GM12865 (cell line): ENCODE results near the gene PRKCH.

Experiments
- DNase-seq: peaks from one replicate; pipeline ENCODE4 v3.0.0; 2010; ENCODE audit warnings: low read depth
- H3K4me3 ChIP-seq: 2 replicates; pipeline ENCODE4 v1.5.1; 2011; ENCODE audit warnings: mild to moderate bottlenecking, low read depth, low read length, control low read depth
- CTCF ChIP-seq: IDR thresholded peaks from 2 replicates; pipeline ENCODE4 v1.5.1; 2011; ENCODE audit warnings: low read length, control low read depth, low read depth, inconsistent platforms; ENCODE audit not compliant: insufficient read depth; ENCODE audit errors: missing control alignments

PRKCH gene

GRCh38 chr14:61479746-61480502 is 158.5 kb downstream of the PRKCH start:
- H3K4me3 ChIP-seq = no peak overlapping the region
- no peak for DNase-seq
- TF ChIP-seq CTCF = no peak

GRCh38 chr14:61480704-61481285 is 159.4 kb downstream of the PRKCH start:
- no peak for TF ChIP-seq CTCF
- no peak overlapping the region for H3K4me3 ChIP-seq
- DNase-seq = no peak

DNA sequence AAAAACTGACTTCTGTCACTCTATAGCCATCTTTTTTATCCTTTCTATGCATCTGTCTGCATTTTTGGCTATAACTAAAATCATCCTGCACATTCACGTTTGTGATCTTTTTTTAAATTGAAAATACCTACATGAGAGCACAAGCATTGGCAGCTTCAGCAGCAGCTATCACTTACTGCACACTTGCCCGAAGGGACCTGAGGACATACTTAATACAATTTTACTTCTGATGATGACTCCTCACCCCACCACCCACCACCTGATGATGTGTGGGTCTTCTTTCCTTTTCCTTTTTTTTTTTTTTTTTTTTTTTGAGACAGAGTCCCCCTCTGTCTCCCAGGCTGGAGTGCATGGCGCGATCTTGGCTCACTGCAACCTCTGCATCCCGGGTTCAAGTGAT is 160.3 kb downstream of the PRKCH start:
- no peak for DNase-seq
- H3K4me3 ChIP-seq = no peak overlapping the region
- no peak for TF ChIP-seq CTCF

DNA sequence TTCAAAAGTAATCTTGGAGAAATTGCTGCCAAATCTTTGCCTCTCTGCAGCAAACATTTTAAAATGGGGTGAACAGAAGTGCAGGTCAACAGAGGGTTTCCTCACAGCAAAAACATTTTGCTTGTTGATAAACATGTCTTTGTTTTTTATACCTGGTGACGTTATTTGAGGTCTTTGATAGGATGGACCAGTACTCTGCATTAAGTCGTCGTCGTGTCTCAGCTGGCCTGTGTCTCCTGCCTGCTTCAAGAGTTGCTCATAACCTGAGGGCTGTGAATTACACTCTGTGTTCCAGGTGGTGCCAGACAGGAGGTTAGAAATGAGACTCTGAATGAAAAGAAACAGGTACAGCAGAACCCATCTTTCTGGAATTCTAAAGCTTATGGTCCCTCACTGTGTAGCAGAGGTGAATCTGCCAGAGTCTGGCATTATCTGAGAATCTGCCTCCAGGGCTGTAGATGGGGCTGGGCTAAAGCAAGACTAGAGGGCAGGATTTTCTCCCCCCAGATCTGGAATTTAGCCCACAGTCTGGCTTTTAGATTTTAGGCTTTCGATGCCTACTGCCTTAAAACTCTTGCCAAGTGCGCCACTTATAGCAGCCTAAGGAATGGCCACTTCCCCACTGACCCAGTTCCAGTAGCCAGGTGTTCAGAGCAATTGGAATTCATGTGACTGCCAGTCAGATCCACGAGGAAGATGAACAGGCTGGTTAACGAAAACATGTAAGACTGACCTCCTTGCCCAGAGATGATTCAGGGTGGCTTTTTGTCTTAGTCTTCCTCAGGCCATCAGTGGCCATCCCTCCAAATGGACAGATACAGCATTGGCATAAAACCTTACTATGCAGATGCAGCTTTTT is 161.2 kb downstream of the PRKCH start:
- no peak overlapping the region for H3K4me3 ChIP-seq
- no peak for DNase-seq
- TF ChIP-seq CTCF = no peak

DNA sequence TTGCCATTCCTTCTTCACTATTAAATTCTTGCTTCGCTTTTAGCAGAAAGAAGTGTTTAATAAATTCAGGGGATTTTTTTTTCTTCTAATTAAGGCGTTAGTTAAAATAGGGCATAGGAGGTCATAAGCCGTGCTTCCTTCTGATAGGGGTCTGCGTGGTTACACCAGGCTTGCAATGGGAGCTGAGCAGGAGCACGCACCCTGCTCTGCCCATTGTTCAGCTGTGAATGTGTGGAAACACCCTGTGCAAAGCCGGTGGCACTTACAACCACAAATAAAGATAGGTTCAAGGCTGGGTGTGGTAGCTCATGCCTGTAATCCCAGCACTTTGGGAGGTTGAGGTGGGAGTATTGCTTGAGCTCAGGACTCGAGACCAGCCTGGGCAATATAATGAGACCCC is 162.1 kb downstream of the PRKCH start:
- H3K4me3 ChIP-seq = no peak overlapping the region
- TF ChIP-seq CTCF = no peak
- DNase-seq = no peak

DNA sequence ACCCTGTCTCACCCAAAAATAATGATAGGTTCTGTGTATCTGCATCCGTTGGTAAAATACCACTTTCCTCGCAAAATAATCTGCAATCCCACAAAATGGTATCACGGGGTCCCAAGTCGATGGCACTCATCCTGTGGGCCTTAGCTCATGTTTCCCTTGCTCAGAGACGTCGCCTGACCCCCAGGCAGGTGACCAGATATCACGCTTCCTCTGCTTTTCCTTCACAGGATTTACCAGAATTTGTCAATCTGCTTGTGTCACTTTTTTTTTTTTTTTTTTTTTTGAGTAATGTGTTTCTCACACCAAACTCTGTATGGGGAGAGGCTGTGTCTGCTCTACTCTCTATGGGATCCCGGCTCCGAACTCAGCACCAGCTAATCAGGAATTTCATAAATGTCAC is 162.7 kb downstream of the PRKCH start:
- DNase-seq = no peak
- no peak overlapping the region for H3K4me3 ChIP-seq
- no peak for TF ChIP-seq CTCF
